Calu3 (cell line): ENCODE results near the gene SLC5A9. TPM values are rescaled to one million over a fixed set of nuclear protein-coding genes. Genes with fewer than 3 reads are reported as not detected.
"Not testable (repeated sequence)": the region's sequence is repeated elsewhere in the genome, so short reads cannot be mapped to it uniquely, and the experiment has no call there.

Experiments
- BruUV-seq: library from RNA; stranded (reverse); fragments of 400-500 nt; replicated peaks from 2 replicates; lab custom pipeline; 2021; lab: Mats Ljungman, UMichigan
- CTCF ChIA-PET: fragments of 300-600 bp; sonication (Branson Sonifier 250); formaldehyde crosslinking; loops from one replicate; lab custom pipeline; 2022; ENCODE audit warnings: antibody characterized with exemption; lab: Charles Lee
- DNase-seq: peaks from one replicate; pipeline ENCODE4 v3.0.0; 2022
- H3K27ac Mint-ChIP-seq: one replicate; pipeline ENCODE4 v1.8.0; 2022; ENCODE audit warnings: mixed read lengths; ENCODE audit not compliant: unreplicated experiment
- H3K27me3 Mint-ChIP-seq: one replicate; pipeline ENCODE4 v1.8.0; 2022; ENCODE audit warnings: mixed read lengths; ENCODE audit not compliant: unreplicated experiment
- H3K36me3 Mint-ChIP-seq: one replicate; pipeline ENCODE4 v1.8.0; 2022; ENCODE audit warnings: mild to moderate bottlenecking, moderate library complexity, mixed read lengths; ENCODE audit not compliant: insufficient read depth, unreplicated experiment
- H3K4me1 Mint-ChIP-seq: one replicate; pipeline ENCODE4 v1.8.0; 2022; ENCODE audit warnings: mild to moderate bottlenecking, low read depth, mixed read lengths; ENCODE audit not compliant: unreplicated experiment
- H3K4me3 Mint-ChIP-seq: one replicate; pipeline ENCODE4 v1.8.0; 2022; ENCODE audit warnings: mild to moderate bottlenecking, low read depth, moderate library complexity, mixed read lengths; ENCODE audit not compliant: unreplicated experiment
- H3K9me3 Mint-ChIP-seq: one replicate; pipeline ENCODE4 v1.8.0; 2022; ENCODE audit warnings: low read depth, mixed read lengths; ENCODE audit not compliant: unreplicated experiment
- intact Hi-C: fragments of 100-400 bp; cut with micrococcal nuclease; formaldehyde crosslinking; loops from one replicate; pipeline ENCODE4 v1.10.0; 2022; ENCODE audit not compliant: unreplicated experiment
- total RNA-seq: library from RNA; stranded (reverse); gene quantifications from 2 replicates; pipeline ENCODE4 v1.2.3, GENCODE V29; 2022
- TF ChIP-seq, protein P1 (sequence below): fragments of 200-600 bp; IDR thresholded peaks from one replicate; pipeline ENCODE4 v1.8.0; 2022; ENCODE audit warnings: antibody characterized with exemption; ENCODE audit not compliant: unreplicated experiment

Gene SLC5A9
- total RNA-seq, 1 experiment from 2014 or later, result 0.87 TPM

DNA sequence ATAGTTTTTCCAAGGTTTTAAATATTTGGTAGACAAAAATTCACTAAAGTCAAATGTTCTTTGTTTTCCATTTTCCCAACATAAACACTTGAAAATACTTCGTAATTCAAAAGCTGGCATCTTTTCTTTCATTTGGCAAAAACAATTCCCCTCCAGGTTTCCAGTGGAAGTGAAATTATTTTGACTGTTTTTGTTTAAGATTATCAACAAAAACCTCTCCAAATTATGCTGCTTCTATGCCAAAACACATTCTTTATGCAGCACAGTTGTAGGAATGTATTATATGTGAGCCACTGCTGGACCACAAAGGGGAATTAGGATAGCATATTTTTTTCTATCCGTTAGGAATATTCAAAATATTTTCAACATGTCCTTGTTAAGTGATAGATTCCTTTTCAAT lies 44.1 kb downstream of the SLC5A9 start:
- Mint-ChIP-seq H3K4me3 (no peak overlapping the region), H3K27ac (no peak overlapping the region), H3K36me3 (no peaks in the 10 kb centered on the region), H3K4me1 (no peaks in the 10 kb centered on the region), H3K9me3 (no peaks in the 10 kb centered on the region), H3K27me3 (no peaks in the 10 kb centered on the region)
- no TSS peak for BruUV-seq
- intact Hi-C loops, result no loop called here
- TF ChIP-seq, protein P1, sequence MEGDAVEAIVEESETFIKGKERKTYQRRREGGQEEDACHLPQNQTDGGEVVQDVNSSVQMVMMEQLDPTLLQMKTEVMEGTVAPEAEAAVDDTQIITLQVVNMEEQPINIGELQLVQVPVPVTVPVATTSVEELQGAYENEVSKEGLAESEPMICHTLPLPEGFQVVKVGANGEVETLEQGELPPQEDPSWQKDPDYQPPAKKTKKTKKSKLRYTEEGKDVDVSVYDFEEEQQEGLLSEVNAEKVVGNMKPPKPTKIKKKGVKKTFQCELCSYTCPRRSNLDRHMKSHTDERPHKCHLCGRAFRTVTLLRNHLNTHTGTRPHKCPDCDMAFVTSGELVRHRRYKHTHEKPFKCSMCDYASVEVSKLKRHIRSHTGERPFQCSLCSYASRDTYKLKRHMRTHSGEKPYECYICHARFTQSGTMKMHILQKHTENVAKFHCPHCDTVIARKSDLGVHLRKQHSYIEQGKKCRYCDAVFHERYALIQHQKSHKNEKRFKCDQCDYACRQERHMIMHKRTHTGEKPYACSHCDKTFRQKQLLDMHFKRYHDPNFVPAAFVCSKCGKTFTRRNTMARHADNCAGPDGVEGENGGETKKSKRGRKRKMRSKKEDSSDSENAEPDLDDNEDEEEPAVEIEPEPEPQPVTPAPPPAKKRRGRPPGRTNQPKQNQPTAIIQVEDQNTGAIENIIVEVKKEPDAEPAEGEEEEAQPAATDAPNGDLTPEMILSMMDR, result no peak
- no peak for DNase-seq
- CTCF ChIA-PET, result no interaction called here

DNA sequence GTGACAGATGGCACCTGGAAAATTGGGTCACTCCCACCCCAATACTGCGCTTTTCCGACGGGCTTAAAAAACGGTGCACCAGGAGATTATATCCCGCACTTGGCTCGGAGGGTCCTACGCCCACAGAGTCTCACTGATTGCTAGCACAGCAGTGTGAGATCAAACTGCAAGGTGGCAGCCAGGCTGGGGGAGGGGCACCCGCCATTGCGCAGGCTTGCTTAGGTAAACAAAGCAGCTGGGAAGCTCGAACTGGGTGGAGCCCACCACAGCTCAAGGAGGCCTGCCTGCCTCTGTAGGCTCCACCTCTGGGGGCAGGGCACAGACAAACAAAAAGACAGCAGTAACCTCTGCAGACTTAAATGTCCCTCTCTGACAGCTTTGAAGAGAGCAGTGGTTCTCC lies 54.9 kb downstream of the SLC5A9 start:
- not testable (repeated sequence) for BruUV-seq

DNA sequence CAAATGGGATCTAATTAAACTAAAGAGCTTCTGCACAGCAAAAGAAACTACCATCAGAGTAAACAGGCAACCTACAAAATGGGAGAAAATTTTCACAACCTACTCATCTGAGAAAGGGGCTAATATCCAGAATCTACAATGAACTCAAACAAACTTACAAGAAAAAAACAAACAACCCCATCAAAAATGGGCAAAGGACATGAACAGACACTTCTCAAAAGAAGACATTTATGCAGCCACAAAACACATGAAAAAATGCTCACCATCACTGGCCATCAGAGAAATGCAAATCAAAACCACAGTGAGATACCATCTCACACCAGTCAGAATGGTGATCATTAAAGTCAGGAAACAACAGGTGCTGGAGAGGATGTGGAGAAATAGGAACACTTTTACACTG lies 59.8 kb downstream of the SLC5A9 start:
- CTCF ChIA-PET, intact Hi-C loops, BruUV-seq, H3K4me3 Mint-ChIP-seq, DNase-seq, H3K27ac Mint-ChIP-seq, H3K4me1 Mint-ChIP-seq, H3K27me3 Mint-ChIP-seq, H3K9me3 Mint-ChIP-seq, H3K36me3 Mint-ChIP-seq: not testable (repeated sequence)

More for the DNA sequence above, 54.9 kb downstream of the SLC5A9 start:
- H3K9me3 Mint-ChIP-seq, H3K36me3 Mint-ChIP-seq, H3K4me1 Mint-ChIP-seq, intact Hi-C loops, H3K27ac Mint-ChIP-seq, DNase-seq, H3K27me3 Mint-ChIP-seq, H3K4me3 Mint-ChIP-seq, CTCF ChIA-PET: not testable (repeated sequence)

DNA sequence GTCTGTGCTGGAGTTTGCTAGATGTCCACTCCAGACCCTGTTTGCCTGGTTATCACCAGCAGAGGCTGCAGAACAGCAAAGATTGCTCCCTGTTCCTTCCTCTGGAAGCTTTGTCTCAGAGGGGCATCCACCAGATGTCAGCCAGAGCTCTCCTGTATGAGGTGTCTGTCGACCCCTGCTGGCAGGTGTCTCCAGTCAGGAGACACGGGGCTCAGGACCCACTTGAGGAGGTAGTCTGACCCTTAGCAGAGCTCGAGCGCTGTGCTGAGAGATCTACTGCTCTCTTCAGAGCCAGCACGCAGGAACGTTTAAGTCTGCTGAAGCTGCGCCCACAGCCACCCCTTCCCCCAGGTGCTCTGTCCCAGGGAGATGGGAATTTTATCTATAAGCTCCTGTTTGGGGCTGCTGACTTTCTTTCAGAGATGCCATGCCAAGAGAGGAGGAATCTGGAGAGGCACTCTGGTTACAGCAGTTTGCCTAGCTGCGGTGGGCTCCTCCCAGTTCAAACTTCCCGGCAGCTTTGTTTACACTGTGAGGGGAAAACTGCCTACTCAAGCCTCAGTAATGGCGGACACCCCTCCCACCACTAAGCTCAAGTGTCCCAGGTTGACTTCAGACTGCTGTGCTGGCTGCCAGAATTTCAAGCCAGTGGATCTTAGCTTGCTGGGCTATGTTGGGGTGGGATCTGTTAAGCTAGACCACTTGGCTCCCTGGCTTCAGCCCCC lies 62.3 kb downstream of the SLC5A9 start:
- H3K4me3 Mint-ChIP-seq, BruUV-seq, H3K4me1 Mint-ChIP-seq, CTCF ChIA-PET, H3K27ac Mint-ChIP-seq, H3K9me3 Mint-ChIP-seq, intact Hi-C loops, H3K36me3 Mint-ChIP-seq, DNase-seq, H3K27me3 Mint-ChIP-seq: not testable (repeated sequence)

DNA sequence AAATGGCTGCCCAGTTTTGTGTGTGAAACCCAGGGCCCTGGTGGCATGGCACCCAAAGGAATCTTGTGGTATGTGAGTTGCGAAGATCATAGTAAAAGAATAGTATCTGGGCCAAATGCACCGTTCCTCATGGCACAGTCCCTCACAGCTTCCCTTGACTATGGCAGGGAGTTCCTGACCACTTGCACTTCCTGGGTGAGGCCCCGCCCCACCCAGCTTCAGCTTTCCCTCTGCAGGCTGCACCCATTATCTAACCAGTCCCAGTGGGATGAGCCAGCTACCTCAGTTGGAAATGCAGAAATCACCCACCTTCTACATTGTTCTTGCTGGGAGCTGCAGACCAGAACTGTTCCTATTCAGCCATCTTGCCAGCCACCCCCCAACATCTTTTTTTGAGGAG lies 63.0 kb downstream of the SLC5A9 start:
- Mint-ChIP-seq H3K27me3 (no peaks in the 10 kb centered on the region), H3K4me3 (no peak overlapping the region), H3K4me1 (no peaks in the 10 kb centered on the region), H3K27ac (no peak overlapping the region), H3K36me3 (no peaks in the 10 kb centered on the region), H3K9me3 (peaks cover 7% of the 10 kb centered on the region)
- TF ChIP-seq, protein P1, result no peak
- no TSS peak for BruUV-seq
- DNase-seq, result no peak
- intact Hi-C loops, result no loop called here
- CTCF ChIA-PET, result no interaction called here

DNA sequence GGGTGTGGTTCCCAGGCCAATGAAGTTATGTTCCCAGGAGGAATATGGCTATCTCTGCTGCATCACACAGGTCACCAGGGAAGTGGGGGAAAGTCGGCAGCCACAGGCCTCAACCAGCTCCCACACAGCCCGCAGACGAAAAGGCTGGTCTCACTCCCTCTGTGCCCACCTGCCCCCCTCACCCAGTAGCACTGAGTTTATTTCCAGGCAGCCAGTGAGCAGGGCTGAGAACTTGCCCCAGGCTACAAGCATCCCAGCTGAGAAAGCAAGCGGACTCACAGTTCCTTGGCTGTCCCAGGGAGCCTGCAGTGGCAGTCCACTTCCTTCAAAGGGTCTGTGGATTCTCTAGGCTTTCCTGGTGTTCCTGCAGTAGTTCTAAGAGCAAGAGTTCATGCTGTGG lies 68.9 kb downstream of the SLC5A9 start:
- CTCF ChIA-PET, result no interaction called here
- no peak overlapping the region for H3K4me3 Mint-ChIP-seq
- DNase-seq, result no peak
- TF ChIP-seq, protein P1, result no peak
- no peak overlapping the region for H3K27ac Mint-ChIP-seq
- intact Hi-C loops, result no loop called here
- H3K36me3 Mint-ChIP-seq, result no peaks in the 10 kb centered on the region
- BruUV-seq, result no TSS peak
- peaks cover 2% of the 10 kb centered on the region for H3K9me3 Mint-ChIP-seq
- H3K4me1 Mint-ChIP-seq, result no peaks in the 10 kb centered on the region
- H3K27me3 Mint-ChIP-seq, result no peaks in the 10 kb centered on the region
